Peyer's patch (tissue), 4 donors: ENCODE data around the gene FSIP1. TPM values are rescaled to one million over a fixed set of nuclear protein-coding genes. Genes with fewer than 3 reads are reported as not detected.
A peak's percentile ranks its signal among the peaks of the same experiment; 100 is the strongest.

Experiments
- DNase-seq, 3 donors: peaks; one replicate each; pipeline ENCODE4 v3.0.0-alpha.2; 2017 to 2019
- H3K27ac ChIP-seq, 4 donors: fragments of 200-600 bp; sonication (generic); one replicate each; pipeline ENCODE4 v1.5.1; 2016 to 2019
- H3K27me3 ChIP-seq, 2 donors: fragments of 200-600 bp; sonication (generic); one replicate each; pipeline ENCODE4 v1.5.1; 2019
- H3K36me3 ChIP-seq, 3 donors: fragments of 200-600 bp; sonication (generic); one replicate each; pipeline ENCODE4 v1.5.1; 2016 to 2019
- H3K4me1 ChIP-seq, 4 donors: fragments of 200-600 bp; sonication (generic); one replicate each; pipeline ENCODE4 v1.5.1; 2016 to 2019
- H3K4me3 ChIP-seq, 4 donors: fragments of 200-600 bp; sonication (generic); 1 replicate in 3 of 4; 2 replicates in 1 of 4; pipeline ENCODE4 v1.5.1; 2016 to 2019; ENCODE audit warnings: mild to moderate bottlenecking in 1 of 4
- H3K9me3 ChIP-seq, 4 donors: fragments of 200-600 bp; sonication (generic); one replicate each; pipeline ENCODE4 v1.5.1; 2016 to 2019; ENCODE audit warnings: mild to moderate bottlenecking in 1 of 4
- POLR2A ChIP-seq, 2 donors: fragments of 450-650 bp; IDR thresholded peaks; one replicate each; pipeline ENCODE4 v1.5.1; 2017; ENCODE audit warnings: antibody characterized with exemption in 2 of 2, mild to moderate bottlenecking in 2 of 2, moderate library complexity in 2 of 2
- total RNA-seq, 4 donors: library from RNA; depleted of rRNA; stranded (reverse); fragments of >200 nt; gene quantifications; one replicate each; pipeline ENCODE4 v1.1.0, GENCODE V29; 2016
- TF ChIP-seq, protein P1 (sequence below), 6 experiments: fragments of 450-650 bp in 4 of 6; fragments of 200-600 bp in 2 of 6; sonication (generic) in 1 of 6; IDR thresholded peaks; one replicate each; pipeline ENCODE4 v1.5.1; 2017 to 2019; ENCODE audit warnings: antibody characterized with exemption in 6 of 6, mild to moderate bottlenecking in 3 of 6, moderate library complexity in 1 of 6

FSIP1 gene
- total RNA-seq, 4 donors from 2014 or later = not detected

DNA sequence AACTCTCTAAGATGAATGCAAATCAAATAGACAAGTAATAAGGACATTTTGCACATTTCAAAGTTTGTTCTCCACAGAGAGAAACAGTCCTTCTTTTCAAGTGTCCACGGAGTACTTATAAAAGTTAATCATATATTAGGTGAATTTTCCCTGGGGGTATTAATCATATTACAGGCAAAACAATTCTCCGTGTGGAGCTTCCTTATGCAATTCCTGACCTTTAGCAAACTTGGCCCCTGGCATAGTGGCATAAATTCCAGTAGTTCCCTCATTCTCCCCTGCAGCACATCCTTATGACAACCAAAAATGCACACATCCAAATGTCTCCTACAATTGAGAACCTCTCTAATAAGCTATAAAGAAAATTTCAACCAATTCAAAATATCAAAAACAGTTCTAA, 34.4 kb downstream of the FSIP1 start:
- Histone ChIP-seq H3K9me3 (no peaks in the 10 kb centered on the region), H3K27me3 (no peaks in the 10 kb centered on the region), H3K4me1 (peaks cover 0 to 3% (median 0%) of the 10 kb centered on the region in 4 donors), H3K27ac (no peak overlapping the region), H3K36me3 (no peaks in the 10 kb centered on the region), H3K4me3 (no peak overlapping the region)
- no peak for TF ChIP-seq POLR2A (IDR thresholded peaks at IDR 0.05)
- TF ChIP-seq, protein P1, sequence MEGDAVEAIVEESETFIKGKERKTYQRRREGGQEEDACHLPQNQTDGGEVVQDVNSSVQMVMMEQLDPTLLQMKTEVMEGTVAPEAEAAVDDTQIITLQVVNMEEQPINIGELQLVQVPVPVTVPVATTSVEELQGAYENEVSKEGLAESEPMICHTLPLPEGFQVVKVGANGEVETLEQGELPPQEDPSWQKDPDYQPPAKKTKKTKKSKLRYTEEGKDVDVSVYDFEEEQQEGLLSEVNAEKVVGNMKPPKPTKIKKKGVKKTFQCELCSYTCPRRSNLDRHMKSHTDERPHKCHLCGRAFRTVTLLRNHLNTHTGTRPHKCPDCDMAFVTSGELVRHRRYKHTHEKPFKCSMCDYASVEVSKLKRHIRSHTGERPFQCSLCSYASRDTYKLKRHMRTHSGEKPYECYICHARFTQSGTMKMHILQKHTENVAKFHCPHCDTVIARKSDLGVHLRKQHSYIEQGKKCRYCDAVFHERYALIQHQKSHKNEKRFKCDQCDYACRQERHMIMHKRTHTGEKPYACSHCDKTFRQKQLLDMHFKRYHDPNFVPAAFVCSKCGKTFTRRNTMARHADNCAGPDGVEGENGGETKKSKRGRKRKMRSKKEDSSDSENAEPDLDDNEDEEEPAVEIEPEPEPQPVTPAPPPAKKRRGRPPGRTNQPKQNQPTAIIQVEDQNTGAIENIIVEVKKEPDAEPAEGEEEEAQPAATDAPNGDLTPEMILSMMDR (IDR thresholded peaks at IDR 0.05) = no peak
- DNase-seq = no peak

DNA sequence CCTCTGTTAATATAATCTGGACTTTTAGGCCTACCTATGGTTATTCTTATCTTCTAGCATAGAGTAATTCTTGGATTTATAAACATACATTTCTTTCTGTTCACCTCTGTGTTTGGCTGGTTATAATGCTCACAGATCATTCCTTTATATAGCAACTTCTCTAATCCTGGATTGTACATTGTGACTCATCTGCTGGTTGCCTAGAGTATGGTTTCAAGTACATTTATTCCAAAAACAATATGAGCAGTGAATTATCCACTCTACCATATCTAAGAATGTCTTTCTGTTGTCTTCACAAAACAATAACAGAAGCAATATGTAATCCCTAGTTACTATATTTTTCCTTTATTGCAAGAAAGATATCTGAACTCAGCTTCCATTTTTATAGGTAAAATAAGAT, 35.3 kb downstream of the FSIP1 start:
- Histone ChIP-seq H3K4me1 (peaks cover 0 to 3% (median 0%) of the 10 kb centered on the region in 4 donors), H3K27ac (no peak overlapping the region), H3K36me3 (no peaks in the 10 kb centered on the region), H3K9me3 (no peaks in the 10 kb centered on the region), H3K4me3 (no peak overlapping the region), H3K27me3 (no peaks in the 10 kb centered on the region)
- no peak for DNase-seq
- TF ChIP-seq, protein P1 (IDR thresholded peaks at IDR 0.05) = no peak
- TF ChIP-seq POLR2A (IDR thresholded peaks at IDR 0.05) = no peak

DNA sequence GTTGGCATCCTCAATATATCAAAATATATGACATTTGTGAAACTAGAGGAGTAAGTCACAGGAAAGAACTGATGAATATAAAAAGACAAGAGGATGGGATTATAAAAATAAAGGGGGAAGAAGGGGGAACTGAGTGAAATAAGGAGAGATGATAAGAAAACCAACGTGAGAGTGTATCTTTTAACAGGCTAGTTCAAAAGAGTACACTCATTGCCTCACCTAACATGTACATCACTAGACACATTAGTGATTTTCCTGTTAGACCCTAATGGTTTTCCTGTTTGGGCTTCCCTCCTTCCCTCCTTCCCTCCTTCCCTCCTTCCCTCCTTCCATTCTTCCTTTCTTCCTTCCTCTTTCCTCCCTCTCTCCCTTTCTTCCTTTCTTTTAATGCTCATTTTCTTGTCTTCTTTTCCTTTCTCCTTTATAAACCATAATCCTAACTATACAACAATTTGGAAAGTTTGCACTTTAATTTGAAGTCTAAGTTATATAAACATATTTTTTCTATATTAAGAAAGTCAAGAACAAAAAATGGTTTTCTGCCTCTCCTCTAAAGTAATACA, 35.8 kb downstream of the FSIP1 start:
- no peak overlapping the region for H3K27ac ChIP-seq

DNA sequence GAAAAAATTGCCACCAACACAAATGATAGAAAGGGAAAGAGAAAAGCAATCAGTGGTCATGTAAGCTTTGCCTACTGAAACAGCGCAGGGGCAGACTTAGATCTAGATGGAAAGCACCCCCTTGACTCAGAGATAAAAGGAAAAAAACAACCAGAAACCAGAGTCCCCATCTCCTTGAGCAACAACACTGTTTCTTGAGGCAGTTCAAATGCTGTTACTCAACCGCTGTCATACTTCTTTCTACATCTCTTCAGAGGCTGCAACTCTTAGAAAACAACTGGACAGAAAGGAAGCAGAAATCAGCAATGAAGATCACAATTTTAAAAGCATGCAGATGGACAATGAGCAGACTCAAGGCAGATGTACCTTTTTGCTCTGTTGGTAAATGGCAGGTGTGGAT, 36.5 kb downstream of the FSIP1 start:
- Histone ChIP-seq H3K27ac (no peak overlapping the region), H3K4me1 (peaks cover 0 to 3% (median 0%) of the 10 kb centered on the region in 4 donors), H3K4me3 (no peak overlapping the region), H3K27me3 (no peaks in the 10 kb centered on the region), H3K9me3 (no peaks in the 10 kb centered on the region), H3K36me3 (no peaks in the 10 kb centered on the region)
- DNase-seq = no peak
- TF ChIP-seq, protein P1 (IDR thresholded peaks at IDR 0.05) = no peak
- TF ChIP-seq POLR2A (IDR thresholded peaks at IDR 0.05) = no peak

More for the DNA sequence above, 35.8 kb downstream of the FSIP1 start:
- DNase-seq = no peak
- H3K36me3 ChIP-seq = no peaks in the 10 kb centered on the region
- H3K4me3 ChIP-seq = no peak overlapping the region
- no peaks in the 10 kb centered on the region for H3K27me3 ChIP-seq
- H3K4me1 ChIP-seq = peaks cover 0 to 3% (median 0%) of the 10 kb centered on the region in 4 donors
- TF ChIP-seq, protein P1 (IDR thresholded peaks at IDR 0.05) = no peak
- no peaks in the 10 kb centered on the region for H3K9me3 ChIP-seq

DNA sequence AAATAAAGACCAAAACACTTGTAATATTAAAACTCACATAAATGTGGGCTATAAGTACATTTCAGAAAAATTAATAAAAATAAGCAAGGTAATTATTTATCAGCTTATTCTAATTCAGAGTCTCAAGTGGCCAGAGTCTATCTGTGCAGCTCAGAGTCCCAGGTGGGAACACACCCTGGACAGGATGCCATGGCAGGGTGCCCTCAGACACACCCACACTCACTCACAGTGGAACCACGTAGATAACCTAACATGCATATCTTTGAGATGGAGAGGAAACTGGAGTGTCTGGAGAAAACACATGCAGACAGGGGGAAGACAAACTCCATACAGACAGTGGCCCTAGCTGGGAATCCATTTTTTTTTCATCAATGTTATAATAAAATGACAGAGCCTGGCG, 37.2 kb downstream of the FSIP1 start:
- Histone ChIP-seq H3K9me3 (no peaks in the 10 kb centered on the region), H3K4me1 (peaks cover 0 to 3% (median 0%) of the 10 kb centered on the region in 4 donors), H3K36me3 (no peaks in the 10 kb centered on the region), H3K27ac (no peak overlapping the region), H3K27me3 (no peaks in the 10 kb centered on the region), H3K4me3 (no peak overlapping the region)
- peak in 1 of 3 donors; percentile 55 for DNase-seq
- TF ChIP-seq, protein P1 (IDR thresholded peaks at IDR 0.05) = no peak
- TF ChIP-seq POLR2A (IDR thresholded peaks at IDR 0.05) = no peak
